LNCaP clone FGC (cell line): ENCODE results near the gene RRP8.

ENCODE experiments used
- DNase-seq: peaks from one replicate; pipeline ENCODE4 v3.0.0-alpha.2; 2011; ENCODE audit warnings: low read depth
- H3K4me3 ChIP-seq: 2 replicates; pipeline ENCODE4 v1.5.1; 2011; ENCODE audit warnings: mild to moderate bottlenecking, low read depth, low read length, control low read depth
- CTCF ChIP-seq: IDR thresholded peaks from 2 replicates; pipeline ENCODE4 v1.5.1; 2012; ENCODE audit warnings: mild to moderate bottlenecking; ENCODE audit not compliant: control insufficient read depth, insufficient read depth; ENCODE audit errors: extremely low read depth

Gene RRP8

GRCh38 chr11:6638429-6638828 is 35.0 kb upstream of the RRP8 start:
- DNase-seq = no peak
- no peak overlapping the region for H3K4me3 ChIP-seq
- TF ChIP-seq CTCF = no peak

DNA sequence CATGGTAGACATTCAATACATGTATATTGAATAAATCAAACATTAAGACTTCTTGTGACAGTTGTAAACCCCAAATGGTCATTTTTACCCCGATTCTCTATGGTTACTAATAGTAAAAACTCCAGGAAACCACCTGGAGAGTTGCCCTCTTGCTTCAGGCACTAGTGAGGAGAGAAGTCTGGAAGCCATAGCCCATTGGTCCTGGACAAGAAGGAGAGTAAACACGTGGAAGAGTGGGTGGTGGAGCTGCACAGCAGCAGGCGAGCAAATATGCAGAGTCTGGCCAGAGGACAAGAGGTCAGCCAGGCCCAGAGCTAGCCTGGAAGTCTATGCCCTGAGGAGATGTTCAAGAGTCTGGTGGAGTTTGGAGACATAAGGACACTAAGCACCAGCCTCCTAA is 34.5 kb upstream of the RRP8 start:
- peak; percentile 19 for DNase-seq
- no peak overlapping the region for H3K4me3 ChIP-seq
- no peak for TF ChIP-seq CTCF

GRCh38 chr11:6636480-6636879 is 33.1 kb upstream of the RRP8 start:
- no peak for TF ChIP-seq CTCF

GRCh38 chr11:6635082-6635932 is 31.9 kb upstream of the RRP8 start:
- TF ChIP-seq CTCF = no peak
- no peak for DNase-seq
- no peak overlapping the region for H3K4me3 ChIP-seq

More at GRCh38 chr11:6636480-6636879, 33.1 kb upstream of the RRP8 start:
- H3K4me3 ChIP-seq = no peak overlapping the region
- DNase-seq = no peak

DNA sequence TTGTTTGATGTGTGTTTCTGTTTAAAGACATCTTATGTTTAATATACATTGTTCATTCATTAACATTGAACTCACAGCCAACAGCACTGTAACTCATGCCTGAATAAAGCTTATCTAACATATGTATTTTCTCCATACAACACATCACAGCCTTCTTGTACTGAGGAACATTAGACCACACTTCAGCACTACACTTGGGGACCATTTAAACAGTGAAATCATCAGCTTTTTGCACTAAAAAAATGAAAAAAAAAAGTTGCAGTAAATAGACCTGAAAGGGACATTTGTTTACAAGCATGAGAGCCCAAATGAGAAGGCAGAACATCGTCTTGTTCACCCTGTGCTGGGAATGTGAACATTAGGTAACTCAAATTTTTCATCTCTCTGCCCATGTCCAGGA is 31.1 kb upstream of the RRP8 start:
- no peak overlapping the region for H3K4me3 ChIP-seq
- TF ChIP-seq CTCF = no peak
- DNase-seq = no peak

GRCh38 chr11:6633422-6634408 is 30.3 kb upstream of the RRP8 start:
- no peak for DNase-seq
- no peak for TF ChIP-seq CTCF
- H3K4me3 ChIP-seq = no peak overlapping the region
